Heart left ventricle (tissue), 13 donors: ENCODE data around the gene GRIP2.

Source experiments
- CTCF ChIP-seq, 12 donors: fragments of 200-600 bp; sonication (generic) in 4 of 12; IDR thresholded peaks; one replicate each; pipeline versions ENCODE4 v1.5.0 to v1.8.0; 2018 to 2022; ENCODE audit warnings: antibody characterized with exemption in 12 of 12, mild to moderate bottlenecking in 5 of 12
- POLR2A ChIP-seq, 2 donors: fragments of 450-650 bp; IDR thresholded peaks; one replicate each; pipeline ENCODE4 v1.6.1; 2017; ENCODE audit warnings: antibody characterized with exemption in 2 of 2, mild to moderate bottlenecking in 2 of 2, moderate library complexity in 2 of 2
- donor health status: ischemic (EF 13 %, LVEDD 7.1; RV severe dilation, severe dysfunction).
- donor health status: DM: no; HTN: yes; CAD: no.
- donor health status: DM: no; HTN: no; CAD: no.
- donor health status: ischemic (EF 25% LVEDD 6.9; RV normal size, moderate dysfunction).
- donor health status: ischemic (EF 25% LVEDD 5.7; RV mildly dilated, moderate dysfunction).
- donor health status: ischemic (EF 35%, LVEDD 5.7; RV mildly dilated, moderate dysfunction).
- donor health status: nonischemic (EF 11% LVEDD 7.7; RV severe dilation, severe dysfunction).
- donor health status: DM: yes; HTN: yes; CAD: no.
- donor health status: PGD.
- donor health status: ischemic (EF 29% LVEDD 5.4; RV normal size, mild dysfunction).
- donor health status: nonischemic (EF 23%, LVEDD 6.1; RV moderate dilation, normal function).

- TF ChIP-seq CTCF (IDR thresholded peaks at IDR 0.05), result no peak
- TF ChIP-seq POLR2A (IDR thresholded peaks at IDR 0.05), result no peak
Measured at GRCh38 chr3:14478956-14479550, 61.1 kb downstream of the GRIP2 start.
